ENCODE measurements around the gene SLC3A2.

GRCh38 chr11:62896049-62896448, 15.4 kb downstream of the SLC3A2 start:
- TF ChIP-seq CTCF (IDR thresholded peaks at IDR 0.05; ENCODE audit: low read depth, low read length) (no peak), MYC (IDR thresholded peaks at IDR 0.05; ENCODE audit: low read depth, low read length) (no peak), MAX (IDR thresholded peaks at IDR 0.05; ENCODE audit: low read depth, low read length) (no peak), POLR2A (IDR thresholded peaks at IDR 0.05; ENCODE audit: extremely low read depth, insufficient read length) (no peak)

Data from NB4 (cell line).